HG03520 (cell line): Measurements from ENCODE around the gene ZNF821.
"Not testable (repeated sequence)": the region's sequence is repeated elsewhere in the genome, so short reads cannot be mapped to it uniquely, and the experiment has no call there.

Experiments used
- ATAC-seq: cut with Tn5 transposase; IDR thresholded peaks from one replicate; pipeline ENCODE4 v1.9.1; 2021; ENCODE audit warnings: mild to moderate bottlenecking, moderate library complexity; ENCODE audit not compliant: unreplicated experiment

Gene ZNF821

DNA sequence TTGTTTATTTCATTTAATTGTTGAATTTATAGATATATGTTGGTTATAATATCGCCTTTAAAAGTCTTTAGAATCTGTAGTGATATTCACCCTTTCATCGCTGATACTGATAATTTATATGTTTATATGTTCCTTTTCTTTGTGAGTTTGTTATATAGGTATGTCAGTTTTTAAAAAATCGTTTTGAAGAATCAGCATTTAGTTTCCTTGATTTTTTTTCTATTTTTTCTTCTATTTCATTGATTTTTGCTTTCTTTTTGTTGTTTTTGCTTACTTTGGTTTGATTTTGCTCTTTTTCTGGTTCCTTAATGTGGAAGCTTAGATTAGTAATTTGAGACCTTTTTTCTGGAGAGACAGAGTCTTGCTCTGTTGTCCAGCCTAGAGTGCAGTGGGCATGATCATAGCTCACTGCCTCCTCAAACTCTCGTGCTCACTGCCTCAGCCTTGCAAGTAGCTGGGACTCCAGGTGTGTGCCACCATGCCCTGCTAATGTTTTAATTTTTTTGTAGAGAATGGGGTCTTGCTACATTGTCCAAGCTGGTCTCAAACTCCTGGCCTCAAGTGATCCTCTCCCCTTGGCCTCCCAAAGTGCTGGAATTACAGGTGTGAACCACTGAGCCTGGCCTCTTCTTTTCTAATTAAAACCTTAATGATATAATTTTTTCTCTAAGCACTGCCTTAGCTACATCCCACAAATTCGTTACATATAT is 18.8 kb upstream of the ZNF821 start:
- no peak for ATAC-seq

DNA sequence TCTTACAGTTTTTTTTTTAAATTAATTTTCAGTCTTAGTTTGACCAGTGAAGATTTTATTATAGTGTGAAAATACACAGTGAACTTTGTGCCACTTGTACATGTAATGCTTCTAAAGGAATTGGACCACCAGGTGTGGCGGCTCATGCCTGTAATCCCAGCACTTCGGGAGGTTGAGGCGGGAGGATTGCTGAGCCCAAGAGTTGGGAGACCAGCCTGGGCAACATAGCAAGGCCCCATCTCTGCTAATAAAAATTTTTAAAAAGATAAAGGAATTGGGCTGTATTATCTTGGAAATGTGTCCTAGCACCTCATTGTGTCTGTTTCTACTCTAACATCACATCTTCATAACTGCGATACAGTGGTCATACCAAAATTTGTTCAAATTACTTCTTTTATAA is 15.2 kb upstream of the ZNF821 start:
- no peak for ATAC-seq

DNA sequence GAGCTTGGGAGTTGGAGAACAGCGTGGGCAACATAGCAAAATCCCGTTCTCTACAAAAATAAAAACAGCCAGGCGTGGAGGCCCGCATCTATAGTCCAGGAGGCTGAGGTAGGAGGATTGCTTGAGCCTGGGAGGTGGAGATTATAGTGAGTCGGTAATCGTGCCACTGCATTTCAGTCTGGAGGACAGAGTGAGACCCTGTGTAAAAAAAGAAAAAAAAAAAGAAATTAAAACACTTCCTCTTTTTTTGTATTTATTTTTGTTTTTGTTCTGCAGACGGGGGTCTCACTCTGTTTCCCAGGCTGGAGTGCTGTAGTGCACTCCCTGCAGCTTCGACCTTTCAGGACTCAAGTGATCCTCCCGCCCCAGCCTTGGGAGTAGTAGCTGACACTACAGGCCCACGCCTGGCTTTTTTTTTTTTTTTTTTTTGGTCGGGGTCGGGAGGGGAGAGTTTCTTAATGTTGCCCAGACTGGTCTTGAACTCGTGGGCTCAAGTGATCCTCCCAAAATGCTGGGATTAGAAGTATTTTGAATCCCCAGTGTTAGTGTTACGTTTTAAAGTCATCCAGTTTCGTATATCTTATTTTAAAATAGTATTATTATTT is 12.9 kb upstream of the ZNF821 start:
- ATAC-seq, result no peak

DNA sequence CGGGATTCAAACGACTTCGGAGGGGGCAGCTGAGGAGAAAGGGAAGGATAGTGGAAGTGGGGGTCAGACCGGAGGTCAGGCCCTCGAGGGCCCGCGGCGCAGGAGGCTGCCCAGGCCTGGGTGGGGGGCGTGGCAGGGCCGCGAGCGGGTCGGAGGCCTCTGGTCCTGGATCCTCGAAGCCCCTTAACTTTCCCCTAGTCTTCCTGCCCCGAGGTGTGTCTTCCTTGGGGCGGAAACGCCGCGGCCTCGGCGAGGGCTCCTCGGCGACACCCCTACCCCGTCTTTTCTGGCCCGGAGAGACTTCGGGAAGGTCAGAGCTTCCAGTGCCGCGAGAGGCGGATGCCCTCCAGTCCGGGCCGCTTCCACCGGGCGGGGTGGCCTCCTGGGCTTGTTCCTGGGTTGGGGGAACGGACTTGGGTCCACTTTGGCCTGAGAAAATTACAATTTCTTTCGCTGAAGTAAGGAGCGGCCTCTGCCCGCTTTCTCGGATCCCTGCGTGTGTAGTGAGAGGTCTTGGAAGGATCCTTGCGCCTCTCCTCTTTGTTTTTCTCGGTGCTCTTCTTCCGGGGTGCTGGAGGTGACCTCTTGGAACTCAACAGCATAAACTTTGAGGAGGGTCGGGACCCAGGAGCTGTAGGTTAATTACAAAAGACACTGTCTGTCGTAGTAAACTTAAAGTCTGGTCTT is 11.8 kb upstream of the ZNF821 start:
- peak; percentile 16 for ATAC-seq

DNA sequence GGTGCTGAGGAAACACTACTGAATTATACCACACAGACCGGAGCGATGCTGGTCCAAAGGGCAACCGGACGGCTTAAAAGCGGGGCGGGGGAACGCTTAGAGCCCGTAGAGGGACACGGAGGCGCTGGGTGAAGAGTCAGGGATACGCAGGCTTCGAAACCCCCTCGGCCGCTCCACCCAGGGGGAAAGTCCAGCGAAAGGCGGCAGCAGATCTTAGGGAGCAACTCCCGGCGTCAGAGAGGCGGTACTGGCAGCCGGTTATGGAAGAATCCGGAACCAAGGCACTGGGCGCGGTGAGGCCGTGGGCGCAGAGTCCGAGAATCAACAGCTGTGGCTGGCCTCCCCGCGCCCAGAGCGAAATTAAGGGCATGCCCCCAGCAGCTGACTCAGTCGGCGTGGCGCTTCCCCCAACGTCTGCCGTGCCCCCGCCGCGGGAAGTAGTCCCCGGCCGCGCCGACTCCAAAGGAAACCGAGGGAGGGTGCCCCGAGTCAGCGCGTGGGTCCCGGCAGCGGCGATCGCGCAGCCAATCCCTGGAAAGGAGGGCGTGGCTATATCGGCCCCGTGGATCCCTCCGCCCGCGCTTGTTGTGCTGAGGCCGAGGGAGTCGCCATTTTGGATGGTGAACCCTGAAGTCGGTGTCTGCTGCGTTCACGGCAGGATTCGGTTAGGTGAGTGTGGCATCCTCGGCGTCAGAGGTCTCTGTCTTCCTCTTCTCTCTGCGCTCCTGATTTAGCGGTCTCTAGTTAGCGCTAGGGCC is 11.1 kb upstream of the ZNF821 start, which contains the start of gene IST1:
IST1 (plus strand) TSS at position 611 of the 758 bp plus-strand sequence. CDS start 20,110 bp downstream, outside the sequence.
- peak; percentile 76 for ATAC-seq

DNA sequence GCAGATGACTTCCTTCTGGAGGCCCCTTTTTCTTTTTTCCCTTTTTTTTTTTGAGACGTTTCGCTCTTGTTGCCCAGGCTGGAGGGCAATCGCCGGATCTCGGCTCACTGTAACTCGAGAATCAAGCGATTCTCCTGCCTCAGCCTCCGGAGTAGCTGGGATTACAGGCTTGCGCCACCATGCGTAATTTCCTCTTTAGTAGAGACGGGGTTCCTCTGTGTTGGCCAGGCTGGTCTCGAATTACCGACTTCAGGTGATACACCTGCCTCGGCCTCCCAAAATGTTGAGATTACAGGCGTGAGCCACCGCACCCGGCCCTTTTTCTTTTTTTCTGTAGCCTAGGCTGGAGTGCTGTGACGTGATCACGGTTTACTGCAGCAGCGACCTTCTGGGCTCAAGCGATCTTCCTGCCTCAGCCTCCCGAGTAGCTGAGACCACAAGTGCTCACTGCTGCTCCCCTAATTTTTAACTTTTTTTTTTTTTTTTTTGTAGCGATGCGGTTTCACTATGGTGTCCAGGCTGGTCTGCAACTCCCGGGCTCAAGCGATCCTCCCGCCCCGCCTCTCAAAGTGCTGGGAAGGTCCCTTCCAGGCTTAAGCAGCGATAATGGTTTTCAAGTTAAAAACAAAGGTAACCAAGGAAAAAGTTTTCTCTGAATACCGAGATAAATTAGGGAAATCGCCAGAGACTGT is 10.4 kb upstream of the ZNF821 start:
- ATAC-seq, result peak; percentile 12

DNA sequence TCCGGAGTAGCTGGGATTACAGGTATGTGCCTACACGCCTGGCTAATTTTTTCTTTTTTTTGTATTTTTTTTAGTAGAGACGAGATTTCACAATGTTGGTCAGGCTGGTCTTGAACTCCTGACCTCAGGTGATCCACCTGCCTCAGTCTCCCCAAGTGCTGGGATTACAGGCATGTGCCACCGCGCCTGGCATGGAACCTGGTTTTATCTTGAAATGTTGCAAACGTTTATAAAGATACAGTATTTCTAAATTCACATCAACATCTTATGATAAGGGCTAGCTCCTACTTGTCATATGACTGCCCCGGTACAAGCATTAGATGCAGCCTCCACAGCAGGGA is 9.9 kb upstream of the ZNF821 start:
- no peak for ATAC-seq

DNA sequence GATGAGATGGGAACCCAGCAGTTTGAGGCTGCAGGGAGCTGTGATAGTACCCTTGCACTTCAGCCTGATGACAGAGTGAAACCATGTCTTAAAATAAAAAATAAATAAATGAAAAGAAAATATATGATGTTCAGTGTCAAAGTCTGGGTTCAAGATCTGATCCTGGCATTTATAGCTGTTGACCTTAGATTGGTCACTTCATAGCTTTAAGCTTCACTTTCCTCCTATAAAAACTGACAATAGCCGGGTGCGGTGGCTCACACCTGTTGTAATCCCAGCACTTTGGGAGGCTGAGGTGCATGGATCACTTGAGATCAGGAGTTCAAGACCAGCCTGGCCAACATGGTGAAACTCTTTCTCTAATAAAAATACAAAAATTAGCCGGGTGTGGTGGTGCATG is 5.2 kb upstream of the ZNF821 start:
- ATAC-seq, result no peak

DNA sequence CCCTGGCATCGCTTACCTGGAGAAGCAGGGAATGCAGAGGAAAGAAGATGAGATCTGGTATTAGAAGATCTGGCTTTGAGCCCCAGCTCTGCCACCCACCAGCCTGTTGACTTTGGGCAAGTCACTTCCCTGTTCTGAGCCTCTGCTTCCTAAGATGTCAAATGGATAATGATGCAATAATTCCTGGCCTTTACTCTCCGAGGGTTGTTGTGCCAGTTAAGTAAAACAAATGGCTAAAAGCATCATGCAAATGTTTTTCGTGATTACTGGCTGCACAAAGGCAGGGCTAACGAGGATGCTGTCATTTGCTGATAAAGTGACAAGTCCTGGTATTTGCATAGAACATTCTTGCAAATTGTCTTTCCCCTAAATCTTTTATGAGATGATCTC is 1.3 kb upstream of the ZNF821 start:
- no peak for ATAC-seq

DNA sequence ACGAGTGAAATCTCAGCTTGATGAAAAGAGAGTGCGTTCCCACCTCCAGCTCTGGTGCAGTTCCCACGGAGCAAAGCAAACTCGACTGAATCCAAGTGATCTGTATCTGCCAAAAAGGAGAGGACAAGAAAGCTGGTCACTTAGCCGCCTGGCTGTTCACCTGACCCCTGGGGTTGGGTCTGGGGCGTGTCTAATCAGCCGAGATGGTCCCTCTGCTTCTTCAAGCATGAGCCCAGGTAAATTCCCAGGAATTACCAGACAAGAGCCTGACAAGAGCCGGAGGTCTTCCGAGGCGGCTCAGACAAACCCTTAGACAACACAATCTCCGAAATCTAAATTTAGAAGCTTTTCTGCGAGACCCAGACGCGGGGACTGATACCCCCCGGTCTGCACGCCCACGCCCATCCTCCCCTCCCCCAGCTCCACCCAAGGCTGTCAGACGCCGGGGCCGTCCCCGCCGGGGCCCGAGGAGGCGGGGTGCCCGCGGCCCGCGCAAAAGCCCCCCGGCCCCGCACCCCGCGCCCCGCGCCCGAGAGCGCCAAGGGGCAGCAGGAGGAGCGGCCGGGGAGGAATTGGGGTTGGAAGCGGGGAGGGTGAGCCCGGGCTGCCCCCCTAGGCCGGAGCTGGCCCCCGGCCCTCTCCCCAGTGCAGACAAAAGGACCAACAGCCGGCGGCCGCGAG is 674 bp downstream of the ZNF821 start:
- ATAC-seq, result peak; percentile 47

DNA sequence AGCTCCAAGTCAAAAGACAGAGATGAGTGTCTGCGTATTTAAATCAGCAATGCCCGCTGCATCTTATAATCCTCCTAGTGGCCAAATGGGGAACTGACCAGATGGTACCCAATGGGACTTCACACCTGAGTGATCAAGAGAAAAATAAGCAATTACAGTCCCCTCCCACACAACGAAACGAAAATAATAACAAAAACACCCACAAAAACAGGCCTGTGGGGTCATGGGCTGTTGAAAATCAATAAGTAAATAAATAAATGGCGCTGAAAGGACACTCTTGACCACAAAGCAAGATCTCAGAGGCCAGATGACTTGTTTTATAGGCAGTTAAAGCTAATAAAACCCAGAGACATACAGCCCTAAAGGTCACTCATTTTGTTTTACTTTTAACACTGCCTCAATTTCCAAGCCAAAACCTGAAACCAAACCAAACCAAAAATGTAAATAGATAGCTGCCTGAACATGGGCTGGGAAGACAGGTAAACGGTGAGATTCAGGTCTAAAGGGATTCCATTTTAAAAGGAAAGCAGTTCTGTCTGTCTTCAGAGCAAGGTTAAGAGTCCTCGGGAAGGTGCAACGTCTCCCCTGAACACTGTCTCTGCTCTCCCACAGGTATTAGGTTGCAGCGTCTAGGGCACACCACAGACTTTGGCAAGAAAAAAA is 1.3 kb downstream of the ZNF821 start:
- peak; percentile 4 for ATAC-seq

DNA sequence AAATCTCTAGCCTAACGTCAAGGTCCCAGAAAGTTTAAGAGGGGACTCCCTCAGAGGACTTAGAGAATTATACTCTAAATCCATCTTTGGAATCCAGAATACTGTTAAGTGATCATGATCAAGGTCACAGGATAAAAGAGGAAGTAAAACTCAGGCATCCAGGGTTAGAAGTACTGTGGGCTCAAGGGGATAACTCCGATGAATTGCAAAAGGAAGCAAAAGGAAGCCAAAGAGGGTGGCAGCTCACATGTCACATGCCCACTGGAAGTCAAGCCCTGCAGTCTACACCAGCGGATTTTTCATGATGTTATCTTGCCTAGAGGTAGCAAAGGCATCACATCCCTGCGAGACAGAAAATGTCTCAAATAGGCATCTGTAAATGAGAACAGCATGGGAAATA is 3.8 kb downstream of the ZNF821 start:
- ATAC-seq, result no peak

DNA sequence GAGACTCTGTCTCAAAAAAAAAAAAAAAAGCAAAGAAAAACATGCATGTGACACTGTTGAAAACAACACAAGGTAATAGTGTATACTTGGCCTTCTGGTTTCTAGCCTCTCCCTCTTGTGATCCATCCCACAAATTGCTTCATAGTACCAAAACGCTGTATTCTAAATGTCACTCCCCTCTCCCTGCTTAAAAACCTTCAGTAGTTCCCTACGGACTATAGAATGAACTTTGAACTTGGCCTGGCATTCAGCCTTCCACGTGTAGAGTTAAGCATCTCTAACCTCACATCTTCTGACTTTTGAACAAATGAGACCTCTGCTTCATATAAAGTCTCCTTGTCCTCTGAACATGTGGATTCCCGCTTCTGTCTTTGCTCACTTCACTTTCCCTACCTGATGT is 5.1 kb downstream of the ZNF821 start:
- no peak for ATAC-seq

DNA sequence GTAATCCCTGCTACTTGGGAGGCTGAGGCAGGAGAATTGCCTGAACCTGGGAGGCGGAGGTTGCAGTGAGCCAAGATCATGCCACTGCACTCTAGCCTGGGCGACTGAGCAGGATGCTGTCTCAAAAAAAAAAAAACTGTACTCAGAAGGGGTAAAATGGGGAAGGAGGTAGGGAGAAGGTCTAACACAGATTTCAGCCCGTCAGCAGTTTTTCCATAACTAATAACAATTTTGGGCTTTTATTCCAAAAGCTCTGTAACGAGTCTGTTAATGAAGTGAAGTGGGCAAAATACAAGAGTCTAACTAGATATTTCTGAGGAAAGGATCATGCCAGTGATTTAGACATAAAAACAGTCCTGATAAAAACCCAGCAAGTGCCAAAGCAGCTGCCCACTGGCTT is 10.8 kb downstream of the ZNF821 start:
- no peak for ATAC-seq

DNA sequence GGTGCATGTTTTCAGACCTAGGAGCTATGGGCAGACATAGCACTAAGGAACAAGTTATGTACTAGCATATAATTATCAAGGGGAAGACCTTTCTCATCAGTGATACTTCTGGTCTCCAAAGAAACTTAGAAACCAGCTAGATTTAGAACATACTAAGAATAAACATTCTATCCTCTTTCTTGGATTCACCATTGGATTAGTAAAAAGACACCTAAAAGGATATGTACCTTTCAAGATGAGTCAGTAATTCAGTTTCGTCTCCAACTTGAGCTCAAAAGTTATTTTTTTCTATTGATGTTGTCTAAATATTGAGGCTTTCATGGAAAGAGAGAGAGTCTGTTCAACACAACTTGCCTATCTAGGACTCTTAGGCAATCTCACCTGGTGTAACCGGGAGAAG is 13.2 kb downstream of the ZNF821 start:
- no peak for ATAC-seq

DNA sequence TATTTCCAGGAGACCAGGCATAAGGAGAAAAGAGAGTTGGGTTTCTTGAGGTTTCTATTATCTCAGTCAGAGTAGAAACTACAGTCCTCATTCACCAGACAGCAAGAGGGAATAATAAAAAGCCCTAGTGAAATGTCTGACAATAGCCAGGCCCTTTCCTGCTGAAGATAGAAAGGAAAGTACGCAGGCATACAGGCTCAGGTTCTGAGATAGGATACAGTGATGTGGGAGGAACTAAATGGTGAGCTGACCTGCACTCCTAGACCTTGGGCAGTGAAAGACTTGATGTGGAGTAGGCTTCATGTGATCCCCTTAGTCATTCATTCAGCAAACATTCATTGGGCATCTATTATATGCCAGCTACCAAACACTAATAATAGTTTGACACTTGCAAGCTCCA is 14.9 kb downstream of the ZNF821 start:
- no peak for ATAC-seq

DNA sequence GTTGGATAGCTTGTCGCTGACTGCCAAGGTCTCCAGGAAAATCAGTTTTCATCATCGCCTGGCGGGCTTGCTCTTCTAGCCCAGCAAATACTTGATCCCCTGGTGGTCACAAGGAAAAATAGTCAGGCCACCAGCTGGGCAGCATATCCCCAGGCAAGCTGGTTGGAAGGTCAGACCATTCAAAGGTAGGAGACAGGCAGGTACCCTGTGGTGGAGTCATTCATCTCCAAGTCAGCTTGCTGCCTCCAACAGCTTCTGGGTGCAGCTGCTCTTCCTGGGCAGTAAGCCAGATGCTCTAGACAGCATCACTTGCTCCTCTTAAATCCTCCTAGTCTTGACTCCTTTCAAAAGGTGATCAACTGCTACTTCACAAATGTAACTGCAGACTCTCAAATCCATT is 16.0 kb downstream of the ZNF821 start:
- no peak for ATAC-seq

DNA sequence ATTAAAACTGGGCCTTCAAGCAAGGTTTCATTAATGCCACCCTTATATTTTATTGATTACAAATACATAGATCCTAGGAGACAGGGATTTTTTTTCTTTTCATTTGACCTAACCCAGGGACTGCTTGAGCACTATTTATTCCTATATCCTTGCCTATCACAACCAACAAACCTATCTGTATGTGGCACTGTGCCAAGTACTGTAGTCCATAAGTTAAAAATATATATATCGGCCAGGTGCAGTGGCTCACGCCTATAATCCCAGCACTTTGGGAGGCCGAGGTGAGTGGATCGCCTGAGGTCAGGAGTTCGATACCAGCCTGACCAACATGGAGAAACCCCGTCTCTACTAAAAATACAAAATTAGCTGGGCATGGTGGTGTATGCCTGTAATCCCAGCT is 16.8 kb downstream of the ZNF821 start:
- ATAC-seq, result not testable (repeated sequence)

DNA sequence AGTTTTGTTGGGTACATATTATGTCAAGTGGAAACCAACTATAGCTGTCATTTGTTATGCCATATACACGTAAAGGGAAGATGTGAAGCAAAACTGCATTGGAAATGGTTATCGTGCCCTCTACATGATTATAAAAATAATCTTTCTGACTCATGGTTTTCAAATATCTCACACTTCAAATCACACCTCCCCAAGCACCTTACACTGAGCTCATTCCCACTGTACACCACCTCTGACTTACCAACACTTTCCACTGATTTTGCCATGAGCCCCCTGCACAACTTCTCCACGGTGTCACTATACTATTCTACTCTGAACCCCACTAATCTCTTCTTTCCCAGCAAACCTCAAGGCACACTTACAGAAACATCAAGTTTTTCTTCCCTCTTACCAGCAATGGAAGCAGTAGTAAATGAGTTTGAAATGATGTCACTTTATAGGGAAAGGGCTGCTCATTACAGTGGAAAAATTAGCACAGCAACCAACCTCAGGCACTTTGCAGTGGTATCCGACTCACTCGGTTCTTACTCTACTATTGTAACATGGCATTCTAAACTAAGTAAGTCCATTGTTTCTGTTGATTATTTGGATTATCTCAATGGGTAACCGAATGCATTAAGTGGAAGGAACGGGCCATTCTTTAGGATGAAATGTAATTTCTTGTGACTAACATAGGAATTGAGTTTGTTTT is 18.7 kb downstream of the ZNF821 start:
- no peak for ATAC-seq
